WTC11 (cell line): ENCODE data around the gene SYT15. TPM values are rescaled to one million over a fixed set of nuclear protein-coding genes. Genes with fewer than 3 reads are reported as not detected.

Experiments used
- ATAC-seq: fragments of 200-7000 bp; cut with Tn5 transposase; 2 replicates; pipeline ENCODE4 v1.10.0; 2021; ENCODE audit warnings: mild to moderate bottlenecking, moderate library complexity
- CTCF ChIA-PET: fragments of 300-600 bp; sonication (Branson Sonifier 250); formaldehyde crosslinking; loops from one replicate; lab custom pipeline; 2021; ENCODE audit warnings: antibody characterized with exemption; lab: Charles Lee
- POLR2A ChIA-PET: fragments of 350-600 bp; sonication (Branson Sonifier 250); formaldehyde crosslinking; loops from one replicate; lab custom pipeline; 2021; ENCODE audit warnings: antibody characterized with exemption; lab: Charles Lee
- DNase-seq: peaks from one replicate; pipeline ENCODE4 v3.0.0; 2021; ENCODE audit warnings: low spot score
- H3K27ac Mint-ChIP-seq: 2 replicates; pipeline ENCODE4 v1.8.0; 2021; ENCODE audit warnings: mixed read lengths
- H3K27me3 Mint-ChIP-seq: 2 replicates; pipeline ENCODE4 v1.8.0; 2021; ENCODE audit warnings: low read depth, mild to moderate bottlenecking, moderate library complexity, mixed read lengths
- H3K36me3 Mint-ChIP-seq: 2 replicates; pipeline ENCODE4 v1.8.0; 2021; ENCODE audit warnings: mixed read lengths
- H3K4me1 Mint-ChIP-seq: 2 replicates; pipeline ENCODE4 v1.8.0; 2022; ENCODE audit warnings: mixed read lengths
- H3K4me3 Mint-ChIP-seq: 2 replicates; pipeline ENCODE4 v1.8.0; 2021; ENCODE audit warnings: mild to moderate bottlenecking, moderate library complexity, mixed read lengths
- H3K9me3 Mint-ChIP-seq: 2 replicates; pipeline ENCODE4 v1.8.0; 2021; ENCODE audit warnings: mixed read lengths
- ARID4B ChIP-seq: sonication (generic); formaldehyde crosslinking; IDR thresholded peaks from 2 replicates; pipeline ENCODE4 v1.8.0; 2023; ENCODE audit warnings: missing genetic modification reagents, mild to moderate bottlenecking, borderline replicate concordance
- ATF6 ChIP-seq: sonication (generic); formaldehyde crosslinking; IDR thresholded peaks from 2 replicates; pipeline ENCODE4 v1.8.1; 2023; ENCODE audit warnings: mild to moderate bottlenecking, missing genetic modification reagents
- CDX4 ChIP-seq: fragments of 250-450 bp; sonication (Bioruptor Pico); IDR thresholded peaks from 2 replicates; pipeline ENCODE4 v1.9.0; 2021; ENCODE audit warnings: moderate library complexity, mild to moderate bottlenecking, inconsistent platforms, borderline replicate concordance
- E2F5 ChIP-seq: sonication (generic); formaldehyde crosslinking; IDR thresholded peaks from 2 replicates; pipeline ENCODE4 v1.8.1; 2022; ENCODE audit warnings: mild to moderate bottlenecking, moderate library complexity, missing genetic modification reagents
- ETV6 ChIP-seq: sonication (generic); formaldehyde crosslinking; IDR thresholded peaks from 2 replicates; pipeline ENCODE4 v1.8.1; 2022; ENCODE audit warnings: mild to moderate bottlenecking, missing genetic modification reagents
- GRHL2 ChIP-seq: fragments of 250-450 bp; sonication (Bioruptor Pico); IDR thresholded peaks from 2 replicates; pipeline ENCODE4 v1.8.0; 2022; ENCODE audit warnings: mild to moderate bottlenecking, moderate library complexity; ENCODE audit not compliant: insufficient replicate concordance, severe bottlenecking
- IRF1 ChIP-seq: sonication (generic); formaldehyde crosslinking; IDR thresholded peaks from 2 replicates; pipeline ENCODE4 v1.8.0; 2023; ENCODE audit warnings: missing genetic modification reagents
- IRF2 ChIP-seq: sonication (generic); formaldehyde crosslinking; IDR thresholded peaks from 2 replicates; pipeline ENCODE4 v1.8.0; 2022; ENCODE audit warnings: low read depth, missing genetic modification reagents, borderline replicate concordance
- JAZF1 ChIP-seq: fragments of 250-450 bp; sonication (Bioruptor Pico); IDR thresholded peaks from 2 replicates; pipeline ENCODE4 v1.9.0; 2021; ENCODE audit warnings: moderate library complexity, mild to moderate bottlenecking, inconsistent platforms
- KAT7 ChIP-seq: sonication (generic); formaldehyde crosslinking; IDR thresholded peaks from 2 replicates; pipeline ENCODE4 v1.8.1; 2023; ENCODE audit warnings: missing genetic modification reagents, mild to moderate bottlenecking, borderline replicate concordance
- NFE2L1 ChIP-seq: sonication (generic); formaldehyde crosslinking; IDR thresholded peaks from 2 replicates; pipeline ENCODE4 v1.8.1; 2023; ENCODE audit warnings: missing genetic modification reagents
- STAT6 ChIP-seq: sonication (generic); formaldehyde crosslinking; conservative IDR thresholded peaks from 2 replicates; pipeline ENCODE4 v1.8.1; 2023; ENCODE audit warnings: mild to moderate bottlenecking, low read depth, missing genetic modification reagents, moderate library complexity
- USF2 ChIP-seq: sonication (generic); formaldehyde crosslinking; IDR thresholded peaks from 2 replicates; pipeline ENCODE4 v1.8.1; 2023; ENCODE audit warnings: mild to moderate bottlenecking, missing genetic modification reagents, moderate library complexity
- ZNF219 ChIP-seq: sonication (generic); formaldehyde crosslinking; IDR thresholded peaks from 2 replicates; pipeline ENCODE4 v1.8.0; 2023; ENCODE audit warnings: missing genetic modification reagents, mild to moderate bottlenecking, borderline replicate concordance
- ZNF263 ChIP-seq: sonication (generic); formaldehyde crosslinking; IDR thresholded peaks from 2 replicates; pipeline ENCODE4 v1.8.1; 2022; ENCODE audit warnings: low read depth, mild to moderate bottlenecking, moderate library complexity, missing genetic modification reagents
- ZNF317 ChIP-seq: sonication (generic); formaldehyde crosslinking; IDR thresholded peaks from 2 replicates; pipeline ENCODE4 v1.8.1; 2023; ENCODE audit warnings: low read depth, mild to moderate bottlenecking, moderate library complexity, missing genetic modification reagents, borderline replicate concordance
- ZNF512 ChIP-seq: sonication (generic); formaldehyde crosslinking; IDR thresholded peaks from 2 replicates; pipeline ENCODE4 v1.8.1; 2022; ENCODE audit warnings: missing genetic modification reagents, borderline replicate concordance
- total RNA-seq: library from RNA; stranded (reverse); gene quantifications from 3 replicates; pipeline ENCODE4 v1.2.3, GENCODE V29; 2021

SYT15 gene
- total RNA-seq, 1 experiment from 2014 or later, result 1.5 TPM

GRCh38 chr10:46555366-46555712 lies 23.6 kb upstream of the SYT15 start:
- ChIA-PET CTCF (interaction anchor here (1.0 to 3.3 kb wide), 2 partner anchors 11 to 14 kb away, joined by 5 to 40 read pairs; no protein-coding TSS in a partner anchor), POLR2A (no interaction called here)
- Mint-ChIP-seq H3K4me1 (peaks cover 9% of the 10 kb centered on the region), H3K36me3 (no peaks in the 10 kb centered on the region), H3K27ac (no peak overlapping the region), H3K27me3 (no peaks in the 10 kb centered on the region; the same call in none of the 2 replicates)
- no peak for TF ChIP-seq ZNF317 (CRISPR knock-in tag)
- no peak for TF ChIP-seq NFE2L1 (CRISPR knock-in tag)
- 0 out of 2 replicates have a peak, but pooled peaks have one; percentile 12 for TF ChIP-seq ZNF219
- no peak for TF ChIP-seq ZNF263 (CRISPR knock-in tag)
- TF ChIP-seq IRF2, result no peak
- 0 out of 2 replicates have a peak, but pooled peaks have one; percentile 47 for TF ChIP-seq KAT7 (CRISPR knock-in tag)
- no peak for TF ChIP-seq STAT6 (CRISPR knock-in tag)
- TF ChIP-seq, all 79 proteins: peak for 2
- Mint-ChIP-seq H3K4me3 (no peak overlapping the region), H3K9me3 (no peaks in the 10 kb centered on the region)
- peak; percentile 28 for DNase-seq
- ATAC-seq, result peak; percentile 2

GRCh38 chr10:46555713-46556514 lies 23.0 kb upstream of the SYT15 start:
- H3K27me3 Mint-ChIP-seq, result no peaks in the 10 kb centered on the region; the same call in none of the 2 replicates
- no peak overlapping the region for H3K4me3 Mint-ChIP-seq
- H3K4me1 Mint-ChIP-seq, result peaks cover 9% of the 10 kb centered on the region
- peak overlapping the region; percentile 83 for H3K27ac Mint-ChIP-seq
- peak; percentile 71 for ATAC-seq
- peak; percentile 88 for DNase-seq
- H3K36me3 Mint-ChIP-seq, result no peaks in the 10 kb centered on the region
- POLR2A ChIA-PET, result interaction anchor here (1.2 kb wide), 1 partner anchor 10 kb away, joined by 5 read pairs; no protein-coding TSS in a partner anchor
- CTCF ChIA-PET, result interaction anchor here (1.0 to 3.3 kb wide), 4 partner anchors 11 to 1220 kb away, joined by 5 to 40 read pairs (median 6); no protein-coding TSS in a partner anchor
- H3K9me3 Mint-ChIP-seq, result no peaks in the 10 kb centered on the region
- TF ChIP-seq ZNF219, result 0 out of 2 replicates have a peak, but pooled peaks have one; percentile 53
- peak; percentile 84; the same call in 1 of the 2 replicates for TF ChIP-seq ARID4B (CRISPR knock-in tag)
- TF ChIP-seq GRHL2 (CRISPR knock-in tag), result no peak
- no peak for TF ChIP-seq JAZF1 (CRISPR knock-in tag)
- no peak for TF ChIP-seq ATF6 (CRISPR knock-in tag)
- TF ChIP-seq ZNF512 (CRISPR knock-in tag), result no peak
- no peak for TF ChIP-seq IRF1 (CRISPR knock-in tag)
- TF ChIP-seq USF2 (CRISPR knock-in tag), result peak; percentile 37; the same call in 1 of the 2 replicates
- no peak; the same call in 1 of the 2 replicates for TF ChIP-seq E2F5 (CRISPR knock-in tag)
- 0 out of 2 replicates have a peak, but pooled peaks have one; percentile 60 for TF ChIP-seq ETV6
- no peak for TF ChIP-seq CDX4 (CRISPR knock-in tag)
